ENCODE measurements around the gene CMBL. TPM values are rescaled to one million over a fixed set of nuclear protein-coding genes. Genes with fewer than 3 reads are reported as not detected.
"Not testable (repeated sequence)": the region's sequence is repeated elsewhere in the genome, so short reads cannot be mapped to it uniquely, and the experiment has no call there.

CMBL gene
- total RNA-seq, 6 donors from 2014 or later = 8.0 to 19.1 (median 8.4) TPM

DNA sequence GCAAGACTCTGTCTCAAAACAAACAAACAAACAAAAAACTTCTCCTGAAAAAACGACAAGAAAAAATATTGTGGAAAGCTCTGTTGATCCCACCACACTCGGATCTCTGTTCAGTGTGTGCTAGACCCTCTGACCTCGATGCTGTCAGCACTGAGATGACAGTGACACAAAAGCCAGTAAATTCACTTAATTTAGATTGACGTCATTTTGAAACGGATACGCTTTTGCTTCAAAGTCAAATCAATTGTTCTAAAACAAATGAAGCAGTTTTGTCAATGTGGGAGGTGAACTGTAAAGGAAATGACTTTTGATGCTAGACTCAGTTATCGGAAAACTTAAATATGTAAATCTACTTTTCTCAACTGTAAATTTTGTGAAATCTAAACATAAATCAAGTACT lies 31.0 kb downstream of the CMBL start:
- no peak overlapping the region for H3K4me3 ChIP-seq
- H3K27ac ChIP-seq = no peak overlapping the region
- no peaks in the 10 kb centered on the region for H3K4me1 ChIP-seq
- DNase-seq = no peak
- H3K36me3 ChIP-seq = no peaks in the 10 kb centered on the region
- TF ChIP-seq EP300 (IDR thresholded peaks at IDR 0.05) = no peak
- no peak for TF ChIP-seq POLR2A (IDR thresholded peaks at IDR 0.05)
- no peak for TF ChIP-seq POLR2AphosphoS5 (IDR thresholded peaks at IDR 0.05)
- TF ChIP-seq, protein P1, sequence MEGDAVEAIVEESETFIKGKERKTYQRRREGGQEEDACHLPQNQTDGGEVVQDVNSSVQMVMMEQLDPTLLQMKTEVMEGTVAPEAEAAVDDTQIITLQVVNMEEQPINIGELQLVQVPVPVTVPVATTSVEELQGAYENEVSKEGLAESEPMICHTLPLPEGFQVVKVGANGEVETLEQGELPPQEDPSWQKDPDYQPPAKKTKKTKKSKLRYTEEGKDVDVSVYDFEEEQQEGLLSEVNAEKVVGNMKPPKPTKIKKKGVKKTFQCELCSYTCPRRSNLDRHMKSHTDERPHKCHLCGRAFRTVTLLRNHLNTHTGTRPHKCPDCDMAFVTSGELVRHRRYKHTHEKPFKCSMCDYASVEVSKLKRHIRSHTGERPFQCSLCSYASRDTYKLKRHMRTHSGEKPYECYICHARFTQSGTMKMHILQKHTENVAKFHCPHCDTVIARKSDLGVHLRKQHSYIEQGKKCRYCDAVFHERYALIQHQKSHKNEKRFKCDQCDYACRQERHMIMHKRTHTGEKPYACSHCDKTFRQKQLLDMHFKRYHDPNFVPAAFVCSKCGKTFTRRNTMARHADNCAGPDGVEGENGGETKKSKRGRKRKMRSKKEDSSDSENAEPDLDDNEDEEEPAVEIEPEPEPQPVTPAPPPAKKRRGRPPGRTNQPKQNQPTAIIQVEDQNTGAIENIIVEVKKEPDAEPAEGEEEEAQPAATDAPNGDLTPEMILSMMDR (IDR thresholded peaks at IDR 0.05) = no peak
- ATAC-seq (ENCODE audit: low FRiP score in 2 of 2) = no peak
- no peaks in the 10 kb centered on the region for H3K27me3 ChIP-seq
- H3K9me3 ChIP-seq = no peaks in the 10 kb centered on the region
- 82 to 83% methylated on average over 7 of the region's 7 CpGs for WGBS, 2 donors

DNA sequence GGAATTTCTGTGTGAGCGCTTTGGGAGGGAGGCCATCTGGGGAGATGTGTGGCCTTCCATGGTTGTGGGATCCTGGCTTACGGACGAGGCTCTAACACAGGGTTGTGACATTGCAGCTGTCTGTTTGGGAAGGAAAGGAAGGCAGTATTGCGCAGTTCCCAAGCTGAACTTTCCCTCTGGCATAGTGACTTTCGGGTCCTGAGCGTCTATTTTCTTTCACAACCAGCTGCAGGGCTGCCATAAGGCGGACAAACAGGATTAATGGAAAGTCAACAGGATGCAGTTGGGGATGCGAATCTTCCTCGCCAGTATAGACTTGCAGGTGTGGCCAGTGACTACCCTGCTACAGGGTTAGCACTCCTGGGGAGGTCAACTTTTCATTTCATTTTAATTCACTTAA lies 31.7 kb downstream of the CMBL start:
- 70 to 86% methylated on average over 8 to 9 of the region's 9 CpGs for WGBS, 2 donors
- H3K4me3 ChIP-seq = no peak overlapping the region
- no peaks in the 10 kb centered on the region for H3K4me1 ChIP-seq
- H3K36me3 ChIP-seq = no peaks in the 10 kb centered on the region
- no peak for DNase-seq
- no peaks in the 10 kb centered on the region for H3K9me3 ChIP-seq
- H3K27ac ChIP-seq = no peak overlapping the region
- H3K27me3 ChIP-seq = no peaks in the 10 kb centered on the region
- TF ChIP-seq, protein P1 (IDR thresholded peaks at IDR 0.05) = no peak
- TF ChIP-seq POLR2AphosphoS5 (IDR thresholded peaks at IDR 0.05) = peak in 1 of 2 donors; percentile 30
- no peak for TF ChIP-seq POLR2A (IDR thresholded peaks at IDR 0.05)
- ATAC-seq (ENCODE audit: low FRiP score in 2 of 2) = peak; percentile 11 to 41

DNA sequence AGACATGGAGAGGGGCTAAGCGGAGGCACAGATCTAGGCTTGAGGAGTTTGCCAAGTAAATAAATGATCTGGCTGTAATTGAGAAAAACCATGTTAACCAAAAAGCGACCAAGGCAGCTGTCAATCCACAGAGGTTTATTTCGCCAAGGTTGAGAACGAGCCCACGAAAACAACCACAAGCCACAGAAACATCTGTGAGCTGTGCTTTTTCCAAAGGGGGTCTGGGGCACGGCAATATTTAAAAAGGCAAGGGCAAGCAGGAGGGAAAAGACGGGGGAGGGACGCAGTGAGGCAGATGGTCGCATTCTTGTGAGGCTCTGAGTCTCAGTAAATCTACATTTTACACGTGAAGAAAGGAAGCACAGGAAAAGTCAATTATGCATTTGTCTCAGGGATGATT lies 32.2 kb downstream of the CMBL start:
- H3K36me3 ChIP-seq = no peaks in the 10 kb centered on the region
- ATAC-seq (ENCODE audit: low FRiP score in 2 of 2) (no peak), DNase-seq (no peak)
- no peaks in the 10 kb centered on the region for H3K27me3 ChIP-seq
- H3K27ac ChIP-seq = no peak overlapping the region
- 61 to 78% methylated on average over 10 of the region's 10 CpGs for WGBS, 2 donors
- no peak overlapping the region for H3K4me3 ChIP-seq
- TF ChIP-seq POLR2A (IDR thresholded peaks at IDR 0.05) = no peak
- TF ChIP-seq EP300 (IDR thresholded peaks at IDR 0.05) = no peak
- TF ChIP-seq, protein P1 (IDR thresholded peaks at IDR 0.05) = no peak
- TF ChIP-seq POLR2AphosphoS5 (IDR thresholded peaks at IDR 0.05) = no peak
- H3K9me3 ChIP-seq = no peaks in the 10 kb centered on the region
- no peaks in the 10 kb centered on the region for H3K4me1 ChIP-seq

DNA sequence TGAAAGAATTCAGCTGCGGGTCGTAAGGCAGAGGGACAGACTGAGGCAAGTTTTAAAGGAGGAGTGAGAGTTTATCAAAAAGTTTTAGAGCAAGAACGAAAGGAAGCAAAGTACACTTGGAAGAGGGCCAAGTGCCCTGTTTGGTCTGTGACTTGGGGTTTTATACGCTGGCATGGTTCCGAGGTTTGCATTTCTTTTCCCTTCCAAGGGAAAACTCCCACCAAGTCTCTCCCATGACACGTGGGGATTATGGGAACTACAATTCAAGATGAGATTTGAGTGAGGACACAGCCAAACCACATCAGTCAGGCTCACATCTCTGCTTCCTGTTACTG lies 34.9 kb downstream of the CMBL start:
- not testable (repeated sequence) for H3K9me3 ChIP-seq; H3K4me3 ChIP-seq; H3K36me3 ChIP-seq; H3K27me3 ChIP-seq; H3K4me1 ChIP-seq; DNase-seq; H3K27ac ChIP-seq; ATAC-seq (ENCODE audit: low FRiP score in 2 of 2)
- WGBS, 2 donors = 68 to 69% methylated on average over 6 of the region's 6 CpGs

DNA sequence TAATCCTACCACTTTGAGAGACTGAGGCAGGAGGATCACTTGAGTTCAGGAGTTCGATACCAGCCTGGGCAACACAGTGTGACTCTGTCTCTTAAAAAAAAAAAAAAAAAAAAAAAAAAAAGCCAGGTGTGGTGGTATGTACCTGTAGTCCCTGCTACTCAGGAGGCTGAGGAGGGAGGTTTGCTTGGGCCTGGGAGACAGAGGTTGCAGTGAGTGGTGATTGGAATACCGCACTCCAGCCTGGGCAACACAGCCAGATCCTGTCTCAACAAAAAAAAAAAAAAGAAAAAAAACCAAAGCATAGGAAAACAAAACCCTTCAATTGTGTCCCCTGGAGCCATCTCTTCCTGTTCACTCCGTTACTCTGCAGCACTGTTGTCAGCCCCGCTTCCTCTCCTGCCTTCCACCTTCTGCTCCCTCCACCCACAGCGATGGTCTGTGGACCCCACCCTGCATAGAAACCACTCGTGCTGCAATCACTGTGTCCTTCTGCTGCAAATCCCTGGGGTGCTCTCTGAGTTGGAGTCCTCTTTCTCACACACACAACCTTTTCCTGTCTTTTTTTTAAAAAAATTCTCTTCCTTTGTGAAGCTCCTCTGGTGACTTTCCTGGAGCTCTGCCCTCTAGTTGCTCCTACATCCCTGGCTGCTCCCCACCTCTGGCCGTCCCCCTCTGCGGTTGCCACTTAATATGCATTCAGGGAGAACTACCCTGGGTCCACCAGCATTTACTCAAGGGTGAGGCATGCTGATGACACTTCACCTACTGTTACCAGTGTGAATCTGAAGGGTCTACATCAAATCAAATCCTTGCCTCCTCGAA lies 35.4 kb downstream of the CMBL start:
- peaks cover 0 to 4% (median 0%) of the 10 kb centered on the region in 4 donors for H3K4me1 ChIP-seq
- H3K27ac ChIP-seq = no peak overlapping the region
- 67 to 73% methylated on average over 9 of the region's 9 CpGs for WGBS, 2 donors
- no peaks in the 10 kb centered on the region for H3K36me3 ChIP-seq
- DNase-seq (no peak), ATAC-seq (ENCODE audit: low FRiP score in 2 of 2) (no peak)
- H3K27me3 ChIP-seq = no peaks in the 10 kb centered on the region
- no peak overlapping the region for H3K4me3 ChIP-seq
- H3K9me3 ChIP-seq = no peaks in the 10 kb centered on the region
- no peak for TF ChIP-seq POLR2AphosphoS5 (IDR thresholded peaks at IDR 0.05)
- TF ChIP-seq POLR2A (IDR thresholded peaks at IDR 0.05) = no peak
- TF ChIP-seq EP300 (IDR thresholded peaks at IDR 0.05) = no peak
- TF ChIP-seq, protein P1 (IDR thresholded peaks at IDR 0.05) = no peak
